HG03558 (cell line): Measurements from ENCODE around the gene ZNF830.
"Not testable (repeated sequence)": the region's sequence is repeated elsewhere in the genome, so short reads cannot be mapped to it uniquely, and the experiment has no call there.

ENCODE experiments used
- ATAC-seq: cut with Tn5 transposase; IDR thresholded peaks from one replicate; pipeline ENCODE4 v1.9.1; 2021; ENCODE audit warnings: moderate number of reproducible peaks; ENCODE audit not compliant: unreplicated experiment; ENCODE audit errors: extremely low read depth

The ZNF830 gene

DNA sequence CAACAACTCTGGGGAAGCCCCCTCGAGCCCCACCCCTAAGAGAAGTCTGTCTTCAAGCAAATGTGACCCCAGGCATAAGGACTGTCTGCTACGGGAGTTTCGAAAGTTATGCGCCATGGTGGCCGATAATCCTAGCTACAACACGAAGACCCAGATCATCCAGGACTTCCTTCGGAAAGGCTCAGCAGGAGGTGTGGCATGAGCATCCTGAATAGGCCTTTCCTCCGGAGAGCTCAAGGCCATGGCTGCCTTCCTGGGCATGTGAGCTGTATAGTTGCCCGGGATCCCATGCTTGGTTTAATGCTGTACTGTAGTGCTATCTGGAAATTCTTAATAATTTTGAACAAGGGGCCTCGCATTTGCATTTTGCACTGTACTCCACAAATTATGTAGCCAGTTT, 28.1 kb downstream of the ZNF830 start:
- no peak for ATAC-seq

GRCh38 chr17:34990921-34991365, 29.6 kb downstream of the ZNF830 start:
- ATAC-seq, result no peak

- ATAC-seq, result no peak
These were observed 30.3 kb downstream of the ZNF830 start for GRCh38 chr17:34991606-34992005.

GRCh38 chr17:34993031-34993430, 31.7 kb downstream of the ZNF830 start:
- ATAC-seq, result no peak

- ATAC-seq, result no peak
These were observed 35.3 kb downstream of the ZNF830 start for GRCh38 chr17:34996422-34997285.

GRCh38 chr17:34997355-34997862, 36.1 kb downstream of the ZNF830 start:
- ATAC-seq, result no peak

- no peak for ATAC-seq
These were observed 36.9 kb downstream of the ZNF830 start for GRCh38 chr17:34998205-34998604.

DNA sequence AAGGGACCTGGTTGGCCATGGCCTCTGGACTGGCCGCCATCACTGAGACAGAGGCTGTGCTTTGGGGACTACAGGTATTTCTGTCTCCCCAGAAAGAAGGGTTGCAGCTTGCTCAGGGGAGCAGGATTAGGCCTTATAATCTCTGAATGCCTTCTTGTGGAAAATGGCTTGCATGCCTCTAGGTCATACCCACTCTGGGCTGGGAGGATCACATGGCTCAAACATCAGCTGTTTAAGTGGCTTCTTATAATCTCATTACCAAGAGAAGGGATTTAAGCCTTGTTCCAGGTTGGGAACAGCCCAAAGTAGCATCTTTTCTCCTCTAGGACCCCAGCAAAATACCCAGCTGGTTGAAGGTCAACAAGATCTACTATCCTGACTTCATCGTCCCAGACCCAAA, 38.1 kb downstream of the ZNF830 start:
- no peak for ATAC-seq

DNA sequence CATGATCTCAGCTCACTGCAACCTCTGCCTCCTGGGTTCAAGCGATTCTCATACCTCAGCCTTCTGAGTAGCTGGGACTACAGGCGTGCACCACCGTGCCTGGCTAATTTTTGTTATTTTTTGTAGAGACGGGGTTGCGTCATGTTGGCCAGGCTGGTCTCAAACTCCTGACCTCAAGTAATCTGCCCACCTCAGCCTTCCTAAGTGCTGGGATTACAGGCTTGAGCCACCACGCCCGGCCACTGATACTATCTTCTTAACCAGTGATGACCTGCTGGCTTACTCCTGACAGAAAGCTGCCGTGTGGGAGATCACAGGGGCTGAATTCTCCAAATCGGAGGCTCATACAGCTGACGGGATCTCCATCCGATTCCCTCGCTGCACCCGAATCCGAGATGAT, 39.6 kb downstream of the ZNF830 start:
- not testable (repeated sequence) for ATAC-seq

- no peak for ATAC-seq
These were observed 40.2 kb downstream of the ZNF830 start for GRCh38 chr17:35001549-35001948.

DNA sequence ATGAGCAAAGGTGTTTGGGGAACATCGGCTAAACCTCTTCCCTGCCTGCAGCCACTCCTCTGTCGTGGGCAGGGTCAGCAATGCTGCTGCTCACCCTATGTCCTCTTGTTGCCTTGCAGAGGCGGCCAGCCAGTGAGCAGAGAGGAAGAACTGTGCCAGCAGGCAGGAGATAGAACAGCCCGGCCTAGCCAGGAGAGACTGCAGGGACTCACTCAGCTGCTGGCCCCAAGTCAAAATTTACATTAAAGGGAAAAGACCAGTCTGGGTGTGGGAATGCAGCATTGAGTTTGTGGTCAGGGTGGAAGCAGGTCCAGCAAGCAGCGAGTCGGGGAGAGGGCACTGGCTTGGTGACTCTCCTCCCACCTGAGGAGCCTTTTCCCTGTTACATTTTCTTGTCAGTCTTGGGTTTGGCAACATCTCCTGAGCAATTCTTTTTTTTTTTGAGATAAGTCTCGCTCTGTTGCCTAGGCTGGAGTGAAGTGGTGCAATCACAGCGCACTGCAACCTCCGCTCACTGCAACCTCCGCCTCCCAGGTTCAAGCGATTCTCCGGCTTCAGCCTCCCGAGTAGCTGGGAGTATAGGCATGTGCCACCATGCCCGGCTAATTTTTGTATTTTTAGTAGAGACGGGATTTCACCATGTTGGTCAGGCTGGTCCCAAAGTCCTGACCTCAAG, 41.7 kb downstream of the ZNF830 start:
- ATAC-seq, result no peak

- ATAC-seq, result no peak
These were observed 42.4 kb downstream of the ZNF830 start for GRCh38 chr17:35003778-35004177.

DNA sequence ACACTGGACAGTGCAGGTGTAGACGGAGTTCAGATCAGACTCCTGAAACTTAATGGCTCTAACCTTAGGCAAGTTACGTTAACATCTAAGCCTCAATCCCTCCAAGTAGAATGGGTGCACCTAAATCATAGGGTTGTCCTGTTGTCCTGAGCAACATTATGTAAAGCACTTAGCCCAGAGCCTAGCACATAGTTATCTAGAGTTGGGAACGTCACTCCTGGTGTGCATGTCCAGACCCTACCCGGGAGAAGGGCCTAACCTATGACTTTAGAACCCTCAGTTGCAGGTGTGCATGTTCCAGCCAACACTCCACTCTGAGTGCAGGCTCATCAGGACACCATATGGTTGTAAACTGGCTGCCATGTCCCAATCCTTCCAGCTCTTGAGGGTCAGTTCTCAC, 45.0 kb downstream of the ZNF830 start:
- ATAC-seq, result no peak

DNA sequence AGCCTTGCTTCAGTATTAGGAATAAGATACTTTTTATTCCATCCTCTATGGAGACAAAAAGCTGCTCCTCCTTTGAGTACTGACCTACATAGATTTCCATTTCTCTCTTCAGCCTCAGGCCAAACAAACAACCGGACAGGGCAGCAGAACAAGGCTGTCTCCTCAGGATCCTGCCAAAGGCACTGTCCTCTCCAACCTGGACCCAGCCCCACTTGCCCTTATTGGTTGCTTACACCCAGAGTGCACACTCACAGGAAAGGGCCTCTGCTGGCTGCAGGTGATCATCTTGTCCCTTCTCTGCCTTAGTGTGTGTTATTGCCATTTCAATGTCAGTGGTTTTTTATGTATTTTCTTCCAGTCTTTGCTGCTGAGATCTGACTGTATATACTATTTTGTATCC, 45.6 kb downstream of the ZNF830 start:
- ATAC-seq, result no peak

DNA sequence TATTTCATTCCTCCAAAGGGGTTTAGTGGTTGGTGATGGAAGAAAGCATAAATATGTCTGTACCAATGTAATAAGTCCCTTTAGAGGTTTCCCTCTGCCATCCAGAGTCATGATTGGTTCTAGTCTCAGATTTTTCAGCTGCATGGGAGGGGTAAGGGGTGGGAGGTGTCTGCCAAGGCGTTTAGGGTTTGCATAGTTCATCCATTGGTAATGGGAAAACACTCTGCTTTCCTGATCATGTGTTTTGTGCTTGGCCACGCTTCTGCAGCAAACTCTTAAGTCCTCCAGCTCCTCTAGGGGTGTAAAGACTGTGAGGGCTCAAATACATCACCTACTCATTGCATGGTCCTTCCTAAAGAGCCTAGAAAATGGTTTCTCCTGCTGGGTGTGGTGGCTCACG, 48.8 kb downstream of the ZNF830 start:
- no peak for ATAC-seq

DNA sequence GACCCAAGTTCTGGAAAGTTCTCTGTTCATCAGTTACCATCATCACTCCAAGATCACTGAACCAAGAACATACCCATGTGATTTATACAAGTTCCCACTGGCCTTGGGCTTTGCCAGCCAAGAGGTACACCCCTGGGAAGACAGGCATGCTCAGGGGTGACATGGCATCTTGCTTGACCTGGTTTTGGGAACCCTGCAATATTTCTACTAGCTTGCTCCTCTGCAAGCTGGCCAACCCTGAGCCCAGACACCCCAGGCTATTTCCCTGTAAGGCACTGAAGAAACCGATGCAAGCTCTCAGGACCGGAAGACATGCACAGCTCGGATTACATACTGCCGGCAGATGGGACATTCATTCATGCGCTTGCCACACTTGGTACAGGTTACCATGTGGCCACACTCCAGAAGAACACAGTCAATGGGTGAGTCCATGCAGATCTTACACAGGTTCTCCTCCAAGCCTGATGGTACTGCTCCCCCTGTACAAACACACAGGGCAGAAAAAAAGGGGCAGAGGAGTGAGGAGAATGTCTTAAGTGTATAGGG, 50.4 kb downstream of the ZNF830 start:
- no peak for ATAC-seq
